Neuron (in vitro differentiated cells): ENCODE measurements around the gene REELD1.

ENCODE experiments used
- H2AFZ ChIP-seq: one replicate; pipeline ENCODE4 v1.6.1; 2013; ENCODE audit warnings: low read depth, mild to moderate bottlenecking, inconsistent platforms, low read length, moderate library complexity
- H3K27me3 ChIP-seq: one replicate; pipeline ENCODE4 v1.6.1; 2013; ENCODE audit warnings: low read length; ENCODE audit not compliant: insufficient read depth
- H3K36me3 ChIP-seq: one replicate; pipeline ENCODE4 v1.6.1; 2013; ENCODE audit warnings: low read length; ENCODE audit not compliant: insufficient read depth
- H3K4me1 ChIP-seq: one replicate; pipeline ENCODE4 v1.6.1; 2013; ENCODE audit warnings: low read length; ENCODE audit not compliant: insufficient read depth
- H3K4me3 ChIP-seq: 2 replicates; pipeline ENCODE4 v1.5.1; 2013; ENCODE audit warnings: mild to moderate bottlenecking, low read length, moderate library complexity
- H3K9me3 ChIP-seq: one replicate; pipeline ENCODE4 v1.6.1; 2013; ENCODE audit warnings: low read length

REELD1 gene

GRCh38 chr4:146236216-146236615 lies 21.9 kb downstream of the REELD1 start:
- no peaks in the 10 kb centered on the region for H3K27me3 ChIP-seq
- H3K9me3 ChIP-seq = no peaks in the 10 kb centered on the region
- H3K4me1 ChIP-seq = peaks cover 17% of the 10 kb centered on the region
- no peak overlapping the region for H2AFZ ChIP-seq
- no peaks in the 10 kb centered on the region for H3K36me3 ChIP-seq
- H3K4me3 ChIP-seq = no peak overlapping the region

DNA sequence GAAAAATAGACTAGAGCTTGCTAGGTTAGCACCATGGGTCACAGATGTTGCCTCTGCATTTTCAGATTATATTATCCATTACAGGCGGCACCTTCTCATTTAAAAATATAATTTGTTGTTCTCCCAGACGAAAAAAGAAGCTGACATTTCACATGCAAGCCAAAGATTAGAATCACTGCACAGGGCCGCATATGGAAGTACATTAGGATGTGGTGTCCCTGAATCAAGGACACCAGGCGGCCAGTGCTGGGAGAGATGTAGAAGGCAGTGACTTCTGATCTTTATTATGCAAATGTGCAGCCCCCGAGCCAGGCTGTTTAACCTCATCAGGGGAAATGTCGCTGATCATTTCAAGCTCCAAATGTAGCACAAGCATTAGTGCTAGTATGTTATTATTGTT lies 22.8 kb downstream of the REELD1 start:
- no peak overlapping the region for H2AFZ ChIP-seq
- H3K27me3 ChIP-seq = no peaks in the 10 kb centered on the region
- no peaks in the 10 kb centered on the region for H3K36me3 ChIP-seq
- no peak overlapping the region for H3K4me3 ChIP-seq
- peaks cover 24% of the 10 kb centered on the region for H3K4me1 ChIP-seq
- no peaks in the 10 kb centered on the region for H3K9me3 ChIP-seq

DNA sequence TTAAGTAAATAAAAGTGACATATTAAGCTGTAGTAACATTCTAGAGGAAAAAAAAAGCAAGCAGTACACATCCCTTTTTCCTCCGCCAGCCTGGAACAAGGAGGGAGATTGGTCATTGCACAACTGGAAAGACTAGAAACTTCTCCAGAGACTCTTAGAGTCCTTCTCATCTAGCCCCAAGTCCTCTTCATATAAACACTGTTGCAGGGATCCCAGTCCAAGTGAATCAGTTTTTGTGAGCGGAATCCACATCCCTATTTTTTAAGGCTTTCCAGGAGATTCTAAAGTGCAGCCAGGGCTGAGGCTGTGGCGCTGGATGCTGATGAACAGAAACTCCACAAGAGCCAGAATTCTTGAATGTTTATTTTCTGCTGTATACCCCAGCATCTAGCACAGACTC lies 23.8 kb downstream of the REELD1 start:
- peaks cover 27% of the 10 kb centered on the region for H3K4me1 ChIP-seq
- H2AFZ ChIP-seq = no peak overlapping the region
- H3K9me3 ChIP-seq = no peaks in the 10 kb centered on the region
- no peak overlapping the region for H3K4me3 ChIP-seq
- no peaks in the 10 kb centered on the region for H3K27me3 ChIP-seq
- no peaks in the 10 kb centered on the region for H3K36me3 ChIP-seq

DNA sequence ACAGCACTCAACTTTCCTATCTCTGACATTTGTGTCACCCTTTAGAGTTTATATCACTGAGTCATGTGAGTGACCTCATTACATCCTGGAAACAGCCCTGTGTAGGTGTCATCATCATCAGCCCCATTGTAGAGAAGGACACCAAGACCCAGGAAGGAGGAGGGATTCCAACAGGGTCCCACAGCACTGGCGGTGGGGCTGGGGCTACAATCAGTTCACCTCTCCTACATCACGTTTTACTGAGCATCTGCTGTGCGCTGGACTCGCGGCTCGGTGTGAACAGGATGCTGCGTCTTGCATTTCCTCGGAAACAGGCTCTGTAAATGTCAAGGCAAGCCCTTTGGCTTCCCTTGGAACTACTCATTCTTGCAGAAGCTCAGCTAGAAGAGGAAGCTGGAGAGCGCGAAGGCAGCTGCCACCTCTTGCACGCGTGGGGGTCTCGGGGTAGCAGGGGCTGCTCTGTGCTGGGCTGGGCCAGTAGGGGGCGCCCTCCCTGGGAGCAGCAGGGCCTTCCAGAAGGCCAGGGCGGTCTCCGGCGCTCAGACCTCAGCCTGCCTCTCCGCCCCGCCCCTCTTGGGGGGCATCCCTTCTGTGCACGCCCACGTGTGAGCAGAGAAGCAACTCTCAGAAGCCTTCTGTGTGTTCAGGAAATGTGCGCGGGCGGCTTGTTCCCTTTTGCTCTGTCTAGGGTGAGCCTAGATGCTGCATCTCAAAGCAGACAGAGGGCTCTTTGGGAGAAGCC lies 29.0 kb downstream of the REELD1 start:
- peaks cover 18% of the 10 kb centered on the region for H3K4me1 ChIP-seq
- H3K27me3 ChIP-seq = no peaks in the 10 kb centered on the region
- no peaks in the 10 kb centered on the region for H3K36me3 ChIP-seq

DNA sequence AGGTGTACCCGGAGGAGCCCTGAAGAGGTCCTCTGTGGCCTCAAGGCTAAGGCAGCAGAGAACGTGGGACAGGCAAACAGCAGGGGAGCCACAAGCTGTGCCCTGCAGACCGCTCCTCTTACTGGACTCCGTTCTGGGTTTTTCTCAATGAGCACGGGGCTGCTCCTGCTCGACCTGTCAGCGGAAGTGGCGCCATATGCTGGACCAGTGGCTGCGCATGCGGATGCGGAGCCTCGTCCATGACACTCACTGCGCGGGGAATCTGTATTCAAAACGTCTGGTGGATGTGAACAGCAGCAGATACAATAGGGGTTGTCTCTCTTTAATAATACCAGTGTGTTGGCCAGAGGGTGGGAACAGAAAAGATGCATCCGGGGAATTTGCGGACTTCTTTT lies 29.5 kb downstream of the REELD1 start:
- no peaks in the 10 kb centered on the region for H3K9me3 ChIP-seq
- peaks cover 16% of the 10 kb centered on the region for H3K4me1 ChIP-seq
- H3K27me3 ChIP-seq = no peaks in the 10 kb centered on the region
- no peaks in the 10 kb centered on the region for H3K36me3 ChIP-seq
- no peak overlapping the region for H3K4me3 ChIP-seq
- no peak overlapping the region for H2AFZ ChIP-seq

More for the DNA sequence above, 29.0 kb downstream of the REELD1 start:
- H3K9me3 ChIP-seq = no peaks in the 10 kb centered on the region
- H2AFZ ChIP-seq = no peak overlapping the region
- H3K4me3 ChIP-seq = no peak overlapping the region

GRCh38 chr4:146244496-146244895 lies 30.2 kb downstream of the REELD1 start:
- Histone ChIP-seq H3K9me3 (no peaks in the 10 kb centered on the region), H3K36me3 (no peaks in the 10 kb centered on the region), H3K4me1 (peaks cover 11% of the 10 kb centered on the region), H3K27me3 (no peaks in the 10 kb centered on the region), H3K4me3 (no peak overlapping the region), H2AFZ (no peak overlapping the region)

GRCh38 chr4:146245246-146245645 lies 30.9 kb downstream of the REELD1 start:
- Histone ChIP-seq H3K4me3 (no peak overlapping the region), H3K36me3 (no peaks in the 10 kb centered on the region), H3K4me1 (peaks cover 11% of the 10 kb centered on the region), H3K9me3 (no peaks in the 10 kb centered on the region), H3K27me3 (no peaks in the 10 kb centered on the region), H2AFZ (no peak overlapping the region)

DNA sequence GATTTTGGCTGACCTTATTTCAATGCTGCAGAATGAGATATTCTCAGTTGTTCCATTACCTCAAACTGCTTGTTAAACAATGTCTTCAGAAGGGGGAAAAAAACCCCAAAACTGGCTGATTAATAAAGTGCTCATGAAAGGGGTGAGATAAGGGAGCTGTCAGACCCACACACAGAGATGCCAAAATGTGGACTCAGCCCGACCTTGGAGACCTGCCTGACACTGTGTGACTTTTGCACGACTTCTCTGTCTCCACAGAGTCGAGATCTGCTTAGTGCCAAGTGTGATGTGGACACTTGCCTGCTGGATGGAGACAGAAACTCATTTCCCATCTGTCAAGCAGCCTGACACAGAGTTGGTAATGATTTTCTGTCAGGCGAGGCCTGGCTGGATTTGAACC lies 31.5 kb downstream of the REELD1 start:
- Histone ChIP-seq H3K36me3 (no peaks in the 10 kb centered on the region), H2AFZ (no peak overlapping the region), H3K27me3 (no peaks in the 10 kb centered on the region), H3K4me3 (no peak overlapping the region), H3K9me3 (no peaks in the 10 kb centered on the region), H3K4me1 (peaks cover 11% of the 10 kb centered on the region)

DNA sequence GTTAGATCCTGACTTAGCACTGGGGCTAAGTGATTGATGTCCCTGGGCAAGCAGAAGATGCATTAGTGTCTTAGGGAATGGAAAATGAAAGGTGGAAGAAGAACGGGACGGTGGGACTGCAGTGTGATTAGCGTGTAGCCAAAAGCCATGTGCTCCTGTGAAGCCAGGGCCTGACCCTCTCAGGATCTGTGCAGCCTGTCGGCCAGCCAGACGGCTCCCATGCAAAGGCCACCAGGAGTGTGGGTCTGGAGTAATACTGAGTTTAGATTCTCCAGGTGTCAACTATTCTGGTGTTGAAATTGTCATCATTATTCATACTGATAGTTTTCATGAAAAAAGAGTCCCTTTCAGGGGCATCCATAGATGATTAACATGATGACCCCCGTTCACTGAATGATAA lies 32.0 kb downstream of the REELD1 start:
- Histone ChIP-seq H3K36me3 (no peaks in the 10 kb centered on the region), H3K4me1 (peaks cover 8% of the 10 kb centered on the region), H3K27me3 (no peaks in the 10 kb centered on the region), H3K9me3 (no peaks in the 10 kb centered on the region), H2AFZ (no peak overlapping the region), H3K4me3 (no peak overlapping the region)

DNA sequence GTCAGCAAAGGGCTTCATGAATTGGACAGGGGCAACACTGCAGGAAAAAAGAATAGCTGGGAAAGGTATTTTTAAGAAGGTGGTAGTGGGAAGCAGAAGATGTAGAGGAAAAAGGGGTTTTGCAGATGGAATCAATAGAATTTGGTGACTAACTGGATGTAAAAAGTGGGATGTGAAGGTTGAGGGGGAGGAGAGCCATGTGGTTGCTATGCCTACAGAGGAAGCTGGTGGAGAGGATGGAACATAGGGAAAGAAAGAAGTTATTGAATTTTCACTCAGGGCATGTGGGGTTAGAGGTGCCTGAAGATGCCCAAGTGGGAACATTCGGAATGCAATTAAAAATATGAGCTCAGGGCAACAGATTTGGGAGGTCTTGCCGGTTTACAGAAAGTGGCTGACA lies 33.0 kb downstream of the REELD1 start:
- peaks cover 1% of the 10 kb centered on the region for H3K4me1 ChIP-seq
- no peak overlapping the region for H2AFZ ChIP-seq
- H3K36me3 ChIP-seq = no peaks in the 10 kb centered on the region
- H3K9me3 ChIP-seq = no peaks in the 10 kb centered on the region
- H3K27me3 ChIP-seq = no peaks in the 10 kb centered on the region
- no peak overlapping the region for H3K4me3 ChIP-seq

- H3K4me3 ChIP-seq = no peak overlapping the region
- no peaks in the 10 kb centered on the region for H3K9me3 ChIP-seq
- peaks cover 10% of the 10 kb centered on the region for H3K4me1 ChIP-seq
- H3K27me3 ChIP-seq = no peaks in the 10 kb centered on the region
- no peaks in the 10 kb centered on the region for H3K36me3 ChIP-seq
- H2AFZ ChIP-seq = no peak overlapping the region
These were observed 38.8 kb downstream of the REELD1 start for GRCh38 chr4:146252969-146253611.

- no peak overlapping the region for H3K4me3 ChIP-seq
- peaks cover 10% of the 10 kb centered on the region for H3K4me1 ChIP-seq
- H3K36me3 ChIP-seq = no peaks in the 10 kb centered on the region
These were observed 41.1 kb downstream of the REELD1 start for GRCh38 chr4:146255463-146255862.

GRCh38 chr4:146255874-146256273 lies 41.5 kb downstream of the REELD1 start:
- Histone ChIP-seq H3K36me3 (no peaks in the 10 kb centered on the region), H3K27me3 (no peaks in the 10 kb centered on the region), H2AFZ (no peak overlapping the region), H3K9me3 (no peaks in the 10 kb centered on the region), H3K4me3 (no peak overlapping the region), H3K4me1 (peaks cover 10% of the 10 kb centered on the region)

More at GRCh38 chr4:146255463-146255862, 41.1 kb downstream of the REELD1 start:
- Histone ChIP-seq H2AFZ (no peak overlapping the region), H3K9me3 (no peaks in the 10 kb centered on the region), H3K27me3 (no peaks in the 10 kb centered on the region)
